Left ventricle myocardium inferior (tissue), 1 donor: ENCODE measurements around the gene DNAJC8. TPM values are rescaled to one million over a fixed set of nuclear protein-coding genes. Genes with fewer than 3 reads are reported as not detected.

ENCODE experiments used
- DNase-seq: peaks from one replicate; pipeline ENCODE4 v3.0.0-alpha.2; 2020
- H3K27ac ChIP-seq: fragments of 200-600 bp; replicated peaks from 2 replicates; pipeline ENCODE4 v1.8.0; 2021
- H3K27me3 ChIP-seq: fragments of 200-600 bp; 2 replicates; pipeline ENCODE4 v1.8.0; 2021; ENCODE audit warnings: low read depth
- H3K36me3 ChIP-seq: fragments of 200-600 bp; 2 replicates; pipeline ENCODE4 v1.8.0; 2021
- H3K4me1 ChIP-seq: fragments of 200-600 bp; 2 replicates; pipeline ENCODE4 v1.8.0; 2021
- H3K4me3 ChIP-seq: fragments of 200-600 bp; 2 replicates; pipeline ENCODE4 v1.8.0; 2021; ENCODE audit warnings: mild to moderate bottlenecking, moderate library complexity
- H3K9me3 ChIP-seq: fragments of 200-600 bp; replicated peaks from 2 replicates; pipeline ENCODE4 v1.8.0; 2021
- CTCF ChIP-seq: fragments of 200-600 bp; IDR thresholded peaks from 2 replicates; pipeline ENCODE4 v1.8.0; 2021; ENCODE audit warnings: antibody characterized with exemption, mild to moderate bottlenecking, borderline replicate concordance
- intact Hi-C: fragments of 100-400 bp; cut with micrococcal nuclease; formaldehyde crosslinking; loops from one replicate; pipeline ENCODE4 v1.11.0; 2022
- total RNA-seq: library from RNA; stranded (reverse); fragmentation: NEBNext Ultra II Directional; extraction: Animal tissue kit (Norgen Biotek cat#: 25700); gene quantifications from one replicate; pipeline ENCODE4 v1.2.1, GENCODE V29; 2021
- donor health status: DM: no; HTN: yes; CAD: no; lungs with severe emphysema.

DNAJC8 gene
- total RNA-seq, 1 donor from 2014 or later, result 55.3 TPM

GRCh38 chr1:28190996-28191645, 41.7 kb downstream of the DNAJC8 start:
- no peaks in the 10 kb centered on the region for H3K36me3 ChIP-seq
- no peaks in the 10 kb centered on the region for H3K9me3 ChIP-seq
- DNase-seq, result no peak
- H3K27me3 ChIP-seq, result no peaks in the 10 kb centered on the region
- intact Hi-C loops, result no loop called here
- TF ChIP-seq CTCF, result no peak
- H3K27ac ChIP-seq, result peak overlapping the region; percentile 41
- H3K4me3 ChIP-seq, result no peak overlapping the region
- peaks cover 9% of the 10 kb centered on the region for H3K4me1 ChIP-seq

- peak overlapping the region; percentile 41 for H3K27ac ChIP-seq
- DNase-seq, result no peak
- H3K36me3 ChIP-seq, result no peaks in the 10 kb centered on the region
- H3K4me3 ChIP-seq, result no peak overlapping the region
- intact Hi-C loops, result no loop called here
- peaks cover 9% of the 10 kb centered on the region for H3K4me1 ChIP-seq
- H3K9me3 ChIP-seq, result no peaks in the 10 kb centered on the region
- no peaks in the 10 kb centered on the region for H3K27me3 ChIP-seq
- no peak for TF ChIP-seq CTCF
Observed at GRCh38 chr1:28190337-28190979, 42.4 kb downstream of the DNAJC8 start.

GRCh38 chr1:28185071-28185470, 47.8 kb downstream of the DNAJC8 start:
- no peak for DNase-seq
- Histone ChIP-seq H3K36me3 (no peaks in the 10 kb centered on the region), H3K27me3 (no peaks in the 10 kb centered on the region), H3K27ac (no peak overlapping the region), H3K9me3 (no peaks in the 10 kb centered on the region), H3K4me1 (no peaks in the 10 kb centered on the region), H3K4me3 (no peak overlapping the region)
- intact Hi-C loops, result no loop called here
- TF ChIP-seq CTCF, result no peak

GRCh38 chr1:28180306-28181305, 52.2 kb downstream of the DNAJC8 start:
- DNase-seq, result no peak
- no peaks in the 10 kb centered on the region for H3K27me3 ChIP-seq
- no peaks in the 10 kb centered on the region for H3K4me1 ChIP-seq
- TF ChIP-seq CTCF, result no peak
- intact Hi-C loops, result no loop called here
- H3K9me3 ChIP-seq, result no peaks in the 10 kb centered on the region
- no peaks in the 10 kb centered on the region for H3K36me3 ChIP-seq
- no peak overlapping the region for H3K27ac ChIP-seq
- H3K4me3 ChIP-seq, result no peak overlapping the region

GRCh38 chr1:28178690-28179485, 53.9 kb downstream of the DNAJC8 start:
- Histone ChIP-seq H3K27ac (no peak overlapping the region), H3K36me3 (no peaks in the 10 kb centered on the region), H3K27me3 (no peaks in the 10 kb centered on the region), H3K4me1 (peaks cover 4% of the 10 kb centered on the region), H3K4me3 (no peak overlapping the region), H3K9me3 (no peaks in the 10 kb centered on the region)
- TF ChIP-seq CTCF, result no peak
- DNase-seq, result no peak
- intact Hi-C loops, result no loop called here
